Measurements from ENCODE around the gene RPS27. TPM values are rescaled to one million over a fixed set of nuclear protein-coding genes. Genes with fewer than 3 reads are reported as not detected.

RPS27 gene
- polyA plus RNA-seq, 1 experiment = 8,584 TPM

DNA sequence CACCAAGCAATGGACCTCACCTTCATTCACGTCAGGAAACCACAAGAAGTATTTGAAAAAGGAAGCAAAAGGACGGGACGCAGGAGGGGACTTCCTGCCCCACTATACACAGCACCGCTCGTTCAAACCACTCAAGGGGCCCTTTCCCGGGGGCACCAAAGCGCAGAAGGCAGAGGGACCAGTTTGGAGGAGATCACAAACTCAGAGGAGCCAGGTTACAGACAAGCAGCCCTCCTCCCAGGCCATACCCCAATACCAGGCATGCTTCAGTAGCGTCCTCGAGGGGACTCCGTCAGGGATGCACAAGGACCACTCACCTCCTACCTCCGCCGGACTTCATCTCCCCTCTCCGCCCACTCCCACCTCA, 32.8 kb upstream of the RPS27 start:
- DNase-seq (ENCODE audit: low read depth) = no peak
- ChIA-PET POLR2A (no interaction called here), CTCF (interaction anchor here (2.5 kb wide), 1 partner anchor 11 kb away, joined by 13 read pairs; the partner anchor contains the start of gene DENND4B)
- TF ChIP-seq, protein P1, sequence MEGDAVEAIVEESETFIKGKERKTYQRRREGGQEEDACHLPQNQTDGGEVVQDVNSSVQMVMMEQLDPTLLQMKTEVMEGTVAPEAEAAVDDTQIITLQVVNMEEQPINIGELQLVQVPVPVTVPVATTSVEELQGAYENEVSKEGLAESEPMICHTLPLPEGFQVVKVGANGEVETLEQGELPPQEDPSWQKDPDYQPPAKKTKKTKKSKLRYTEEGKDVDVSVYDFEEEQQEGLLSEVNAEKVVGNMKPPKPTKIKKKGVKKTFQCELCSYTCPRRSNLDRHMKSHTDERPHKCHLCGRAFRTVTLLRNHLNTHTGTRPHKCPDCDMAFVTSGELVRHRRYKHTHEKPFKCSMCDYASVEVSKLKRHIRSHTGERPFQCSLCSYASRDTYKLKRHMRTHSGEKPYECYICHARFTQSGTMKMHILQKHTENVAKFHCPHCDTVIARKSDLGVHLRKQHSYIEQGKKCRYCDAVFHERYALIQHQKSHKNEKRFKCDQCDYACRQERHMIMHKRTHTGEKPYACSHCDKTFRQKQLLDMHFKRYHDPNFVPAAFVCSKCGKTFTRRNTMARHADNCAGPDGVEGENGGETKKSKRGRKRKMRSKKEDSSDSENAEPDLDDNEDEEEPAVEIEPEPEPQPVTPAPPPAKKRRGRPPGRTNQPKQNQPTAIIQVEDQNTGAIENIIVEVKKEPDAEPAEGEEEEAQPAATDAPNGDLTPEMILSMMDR (IDR thresholded peaks at IDR 0.05; ENCODE audit: insufficient read depth, low read depth, low read length) = no peak
- H3K27me3 ChIP-seq (ENCODE audit: control insufficient read depth, insufficient read depth, low read length) = no peaks in the 10 kb centered on the region
- H3K36me3 ChIP-seq (ENCODE audit: control insufficient read depth, insufficient read depth, low read length) = peaks cover 21% of the 10 kb centered on the region
- peak overlapping the region; percentile 96 for H3K4me3 ChIP-seq (ENCODE audit: low read depth, low read length)

DNA sequence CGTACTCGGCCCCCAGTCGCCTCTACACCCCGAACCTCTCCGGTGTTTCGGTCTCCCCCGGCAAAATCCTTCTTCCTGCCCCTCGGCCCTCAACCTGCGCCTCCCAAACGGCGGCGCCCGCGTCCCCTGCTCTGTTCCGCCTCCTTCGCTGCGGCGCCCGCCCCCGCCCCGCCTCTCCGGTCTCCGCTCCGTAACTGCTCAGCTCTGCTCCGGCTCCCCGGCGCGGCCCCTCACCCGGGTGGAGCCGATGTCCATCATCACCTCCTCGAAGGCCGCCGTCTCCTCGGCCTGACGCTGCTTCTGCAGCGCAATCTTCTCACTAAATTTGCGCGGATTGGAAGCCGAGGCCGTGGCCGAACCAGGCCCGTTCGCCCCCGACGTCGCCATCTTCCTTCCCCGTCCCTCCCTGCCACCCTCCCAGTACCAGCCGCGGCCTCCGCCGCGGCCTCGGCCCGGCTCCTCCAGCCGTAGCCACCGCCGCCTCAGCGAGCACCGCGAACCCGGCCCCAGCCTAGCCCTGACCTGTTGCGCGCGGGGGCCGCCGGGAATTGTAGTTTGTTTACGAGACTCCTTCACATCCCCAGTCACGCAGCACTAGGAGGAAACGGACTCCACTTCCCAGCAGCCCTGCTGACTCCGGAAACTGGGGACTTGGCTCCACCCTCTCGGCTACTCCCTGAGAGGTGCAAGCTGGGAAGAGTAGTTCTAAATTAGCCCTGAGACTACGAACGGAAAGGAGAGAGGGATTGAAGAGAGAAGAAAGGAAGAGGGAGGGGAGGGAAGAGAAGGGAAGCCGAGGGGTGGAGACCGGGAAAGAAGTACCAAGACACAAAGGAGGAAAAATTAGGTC, 32.2 kb upstream of the RPS27 start, which contains the start of gene CRTC2:
CRTC2 (minus strand) TSS at position 502 of the 850 bp plus-strand sequence; CDS start at position 387, 115 bp downstream.
- CTCF ChIA-PET = interaction anchor here (1.9 to 2.5 kb wide), 2 partner anchors 12 kb away, joined by 7 to 13 read pairs; partner anchors contain the start of gene DENND4B

DNA sequence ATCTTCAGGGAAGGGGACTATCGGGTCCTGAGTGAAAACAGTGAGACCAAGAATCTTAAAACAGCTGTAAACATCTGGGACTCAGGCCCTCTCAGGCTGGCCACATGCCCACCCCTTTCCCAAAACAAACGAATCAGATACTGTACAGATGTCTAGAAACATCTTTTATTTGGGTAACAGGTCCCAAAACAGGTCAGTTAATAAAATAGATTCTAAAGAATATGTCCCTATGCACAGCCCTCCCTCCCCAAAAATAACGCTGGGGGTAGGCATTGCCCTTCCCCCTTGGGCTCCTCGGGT, 31.7 kb upstream of the RPS27 start:
- H3K4me3 ChIP-seq (ENCODE audit: low read depth, low read length) = no peak overlapping the region; the same call in 1 of the 2 replicates

More for the DNA sequence above, 32.2 kb upstream of the RPS27 start, which contains the start of gene CRTC2:
- peak; percentile 95 for DNase-seq (ENCODE audit: low read depth)
- TF ChIP-seq, protein P1 (IDR thresholded peaks at IDR 0.05; ENCODE audit: insufficient read depth, low read depth, low read length) = 0 out of 2 replicates have a peak, but pooled peaks have one; percentile 7
- Histone ChIP-seq H3K4me3 (ENCODE audit: low read depth, low read length) (peak within 1 kb of the TSS; percentile 96), H3K27me3 (ENCODE audit: control insufficient read depth, insufficient read depth, low read length) (no peaks in the 10 kb centered on the region), H3K36me3 (ENCODE audit: control insufficient read depth, insufficient read depth, low read length) (peaks cover 19% of the 10 kb centered on the region)
- POLR2A ChIA-PET = interaction anchor here (0.7 kb wide), 1 partner anchor 182 kb away, joined by 21 read pairs; no protein-coding TSS in a partner anchor

DNA sequence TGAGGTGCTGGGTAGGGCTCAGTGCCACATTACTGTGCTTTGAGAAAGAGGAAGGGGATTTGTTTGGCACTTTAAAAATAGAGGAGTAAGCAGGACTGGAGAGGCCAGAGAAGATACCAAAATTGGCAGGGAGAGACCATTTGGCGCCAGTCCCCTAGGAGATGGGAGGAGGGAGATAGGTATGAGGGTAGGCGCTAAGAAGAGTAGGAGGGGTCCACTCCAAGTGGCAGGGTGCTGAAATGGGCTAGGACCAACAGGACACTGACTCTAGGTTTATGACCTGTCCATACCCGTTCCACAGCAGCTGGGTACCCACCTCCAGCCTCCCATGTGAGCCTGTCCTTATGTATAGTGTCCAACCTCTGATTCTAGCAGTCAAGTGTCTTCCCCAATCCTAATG, 31.1 kb upstream of the RPS27 start:
- ChIA-PET CTCF (interaction anchor here (1.9 kb wide), 2 partner anchors 13 to 163 kb away, joined by 4 to 7 read pairs; partner anchors contain the start of gene DENND4B), POLR2A (no interaction called here)
- H3K27me3 ChIP-seq (ENCODE audit: control insufficient read depth, insufficient read depth, low read length) = no peaks in the 10 kb centered on the region
- H3K4me3 ChIP-seq (ENCODE audit: low read depth, low read length) = no peak overlapping the region
- TF ChIP-seq, protein P1 (IDR thresholded peaks at IDR 0.05; ENCODE audit: insufficient read depth, low read depth, low read length) = no peak
- DNase-seq (ENCODE audit: low read depth) = no peak
- H3K36me3 ChIP-seq (ENCODE audit: control insufficient read depth, insufficient read depth, low read length) = peaks cover 15% of the 10 kb centered on the region

More for the DNA sequence above, 31.7 kb upstream of the RPS27 start:
- ChIA-PET POLR2A (no interaction called here), CTCF (interaction anchor here (1.9 kb wide), 1 partner anchor 13 kb away, joined by 7 read pairs; the partner anchor contains the start of gene DENND4B)
- TF ChIP-seq, protein P1 (IDR thresholded peaks at IDR 0.05; ENCODE audit: insufficient read depth, low read depth, low read length) = no peak
- Histone ChIP-seq H3K36me3 (ENCODE audit: control insufficient read depth, insufficient read depth, low read length) (peaks cover 16% of the 10 kb centered on the region), H3K27me3 (ENCODE audit: control insufficient read depth, insufficient read depth, low read length) (no peaks in the 10 kb centered on the region)
- no peak for DNase-seq (ENCODE audit: low read depth)

DNA sequence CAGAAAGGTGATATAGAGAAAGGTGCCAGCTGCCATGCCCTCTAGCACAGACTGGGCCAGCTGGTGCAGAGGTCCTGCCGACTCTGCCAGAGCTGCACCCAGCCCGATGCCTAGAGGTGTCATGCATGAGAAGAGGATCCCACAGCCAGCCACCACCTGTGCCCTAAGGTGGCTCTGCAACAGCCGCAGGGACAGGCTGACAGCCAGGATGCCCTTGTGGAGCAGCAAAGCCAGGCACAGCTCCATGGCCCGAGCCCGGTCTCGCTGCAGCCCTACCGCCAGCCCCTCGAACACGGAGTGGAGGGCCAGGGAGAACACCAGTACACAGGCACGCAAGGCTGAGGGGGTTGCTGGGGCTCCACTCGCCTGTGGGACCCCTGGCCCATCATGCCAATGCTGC, 30.4 kb upstream of the RPS27 start:
- Histone ChIP-seq H3K4me3 (ENCODE audit: low read depth, low read length) (no peak overlapping the region), H3K36me3 (ENCODE audit: control insufficient read depth, insufficient read depth, low read length) (peaks cover 14% of the 10 kb centered on the region), H3K27me3 (ENCODE audit: control insufficient read depth, insufficient read depth, low read length) (no peaks in the 10 kb centered on the region)
- DNase-seq (ENCODE audit: low read depth) = no peak
- TF ChIP-seq, protein P1 (IDR thresholded peaks at IDR 0.05; ENCODE audit: insufficient read depth, low read depth, low read length) = no peak
- POLR2A ChIA-PET = no interaction called here
- CTCF ChIA-PET = interaction anchor here (1.9 to 3.4 kb wide), 3 partner anchors 14 to 163 kb away, joined by 4 to 17 read pairs (median 6); partner anchors contain the start of genes DENND4B and RAB13
